OCI-LY7 (cell line): ENCODE measurements around the gene SELENOS. TPM values are rescaled to one million over a fixed set of nuclear protein-coding genes. Genes with fewer than 3 reads are reported as not detected.

Source experiments
- BruUV-seq: library from RNA; stranded (reverse); fragments of 400-500 nt; replicated peaks from 2 replicates; lab custom pipeline; 2021; lab: Mats Ljungman, UMichigan
- CTCF ChIA-PET: fragments of 300-600 bp; sonication (Branson Sonifier 250); formaldehyde crosslinking; loops from one replicate; lab custom pipeline; 2022; ENCODE audit warnings: antibody characterized with exemption; ENCODE audit not compliant: unreplicated experiment; lab: Charles Lee
- POLR2A ChIA-PET: fragments of 300-600 bp; sonication (Branson Sonifier 250); formaldehyde crosslinking; loops from one replicate; lab custom pipeline; 2022; ENCODE audit warnings: antibody characterized with exemption; lab: Charles Lee
- DNase-seq: peaks from one replicate; pipeline ENCODE4 v3.0.0-alpha.2; 2015; ENCODE audit warnings: low spot score
- H2AFZ ChIP-seq: fragments of 200-600 bp; sonication (generic), shearing (Covaris generic); 2 replicates; pipeline ENCODE4 v1.6.1; 2014; ENCODE audit warnings: mild to moderate bottlenecking, antibody characterized with exemption, low read length, moderate library complexity
- H3K27ac ChIP-seq: fragments of 200-600 bp; sonication (generic); 2 replicates; pipeline ENCODE4 v1.5.1; 2014; ENCODE audit warnings: mixed run types, low read depth, mild to moderate bottlenecking, moderate library complexity, low read length, inconsistent platforms; ENCODE audit not compliant: poor library complexity, severe bottlenecking
- H3K36me3 ChIP-seq: fragments of 200-600 bp; sonication (generic); 2 replicates; pipeline ENCODE4 v1.6.1; 2014; ENCODE audit warnings: mild to moderate bottlenecking, antibody characterized with exemption, low read length, moderate library complexity, mixed read lengths; ENCODE audit not compliant: insufficient read depth
- H3K4me1 ChIP-seq: fragments of 200-600 bp; sonication (generic); 2 replicates; pipeline ENCODE4 v1.5.1; 2014; ENCODE audit warnings: mild to moderate bottlenecking, low read length; ENCODE audit not compliant: insufficient read depth, poor library complexity, severe bottlenecking
- H3K4me2 ChIP-seq: fragments of 200-600 bp; sonication (generic); 2 replicates; pipeline ENCODE4 v1.6.1; 2014; ENCODE audit warnings: mild to moderate bottlenecking, low read length
- H3K4me3 ChIP-seq: fragments of 200-600 bp; sonication (generic); 2 replicates; pipeline ENCODE4 v1.5.1; 2014; ENCODE audit warnings: mild to moderate bottlenecking, low read depth, low read length; ENCODE audit not compliant: poor library complexity, severe bottlenecking
- H3K79me2 ChIP-seq: fragments of 200-600 bp; sonication (generic); 2 replicates; pipeline ENCODE4 v1.6.1; 2016; ENCODE audit warnings: low read depth, mild to moderate bottlenecking, low read length, moderate library complexity, mixed read lengths; ENCODE audit not compliant: insufficient read depth
- H3K9me2 ChIP-seq: fragments of 200-600 bp; sonication (generic); 2 replicates; pipeline ENCODE4 v1.6.1; 2016; ENCODE audit warnings: mild to moderate bottlenecking, low read length, mixed read lengths; ENCODE audit not compliant: insufficient read depth
- H3K9me3 ChIP-seq: fragments of 200-600 bp; sonication (generic); 2 replicates; pipeline ENCODE4 v1.6.1; 2014; ENCODE audit warnings: mild to moderate bottlenecking, mixed run types, low read length, mixed read lengths
- H4K20me1 ChIP-seq: fragments of 200-600 bp; sonication (generic); 2 replicates; pipeline ENCODE4 v1.6.1; 2014; ENCODE audit warnings: mild to moderate bottlenecking, antibody characterized with exemption, low read length, moderate library complexity, mixed read lengths; ENCODE audit not compliant: insufficient read depth
- EZH2phosphoT487 ChIP-seq: fragments of 200-600 bp; sonication (generic); IDR thresholded peaks from 2 replicates; pipeline ENCODE4 v1.6.1; 2018; ENCODE audit warnings: low read depth, borderline replicate concordance, mild to moderate bottlenecking, mixed run types, antibody characterized with exemption, low read length, moderate library complexity, mixed read lengths
- intact Hi-C: fragments of 100-400 bp; cut with micrococcal nuclease; formaldehyde crosslinking; loops from one replicate; pipeline ENCODE4 v1.10.0; 2022; ENCODE audit not compliant: unreplicated experiment
- total RNA-seq, 2 experiments: library from RNA; depleted of rRNA in 1 of 2; stranded (reverse); fragments of >200 nt in 1 of 2; shearing (Covaris generic) in 1 of 2; gene quantifications; 2 replicates each; pipeline ENCODE4 v1.2.3, GENCODE V29; 2014 to 2022
- TF ChIP-seq, protein P1 (sequence below): fragments of 200-600 bp; sonication (generic); conservative IDR thresholded peaks from 2 replicates; pipeline ENCODE4 v1.5.1; 2014; ENCODE audit warnings: mild to moderate bottlenecking, antibody characterized with exemption, low read length, moderate library complexity, mixed read lengths

The SELENOS gene
- total RNA-seq, 2 experiments from 2014 or later = 29.1 to 36.1 TPM

DNA sequence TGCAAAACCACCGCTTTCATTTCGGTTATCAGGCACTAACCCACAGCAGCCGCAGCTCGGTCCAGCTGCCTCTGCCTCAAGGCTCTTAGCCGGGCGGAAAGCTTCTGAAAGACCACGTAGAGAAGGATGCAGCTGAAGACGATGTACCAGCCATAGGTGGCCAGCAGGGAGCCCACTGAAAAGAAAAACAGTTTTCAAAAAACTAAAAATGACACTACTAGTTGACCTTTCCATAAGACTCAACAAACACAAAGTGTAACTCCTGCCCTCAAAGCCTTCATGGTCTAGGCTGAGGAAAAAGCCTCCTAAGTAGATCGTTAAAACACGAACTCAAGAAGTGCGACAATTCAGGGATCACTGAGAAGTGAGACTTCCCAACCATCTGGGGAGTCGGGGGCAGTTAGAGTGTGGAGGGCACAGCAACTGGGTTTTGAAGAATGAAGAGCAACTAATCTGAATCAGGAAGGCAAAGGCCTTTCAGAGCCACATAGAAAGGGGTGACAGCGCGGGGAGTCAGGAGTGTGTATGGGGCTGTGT is 716 bp downstream of the SELENOS start:
- TSS peak; percentile 23 for BruUV-seq

DNA sequence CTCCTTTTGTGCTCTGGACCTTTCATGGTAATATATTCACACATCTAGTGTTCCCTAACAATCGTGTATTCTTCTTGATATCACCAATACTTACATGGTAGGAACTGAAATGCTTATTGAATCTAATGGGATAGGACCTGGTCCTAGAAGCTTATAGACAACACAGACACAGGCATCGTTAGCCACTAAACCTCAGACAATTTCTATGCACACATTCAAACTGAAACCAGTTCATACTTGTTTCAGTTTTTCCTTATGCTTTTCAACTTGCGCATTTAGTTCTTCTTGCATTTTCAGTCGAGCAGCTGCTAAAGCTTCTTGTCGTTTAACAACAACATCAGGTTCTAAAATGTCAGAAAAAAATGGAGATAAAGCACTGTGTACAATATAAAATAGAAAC is 2.3 kb downstream of the SELENOS start:
- H3K4me2 ChIP-seq = no peak overlapping the region
- peaks cover 67% of the 10 kb centered on the region for H3K36me3 ChIP-seq
- no peaks in the 10 kb centered on the region; the same call in 1 of the 2 replicates for H4K20me1 ChIP-seq
- no peak overlapping the region for H2AFZ ChIP-seq
- DNase-seq = no peak
- TF ChIP-seq EZH2phosphoT487 = no peak
- TF ChIP-seq, protein P1, sequence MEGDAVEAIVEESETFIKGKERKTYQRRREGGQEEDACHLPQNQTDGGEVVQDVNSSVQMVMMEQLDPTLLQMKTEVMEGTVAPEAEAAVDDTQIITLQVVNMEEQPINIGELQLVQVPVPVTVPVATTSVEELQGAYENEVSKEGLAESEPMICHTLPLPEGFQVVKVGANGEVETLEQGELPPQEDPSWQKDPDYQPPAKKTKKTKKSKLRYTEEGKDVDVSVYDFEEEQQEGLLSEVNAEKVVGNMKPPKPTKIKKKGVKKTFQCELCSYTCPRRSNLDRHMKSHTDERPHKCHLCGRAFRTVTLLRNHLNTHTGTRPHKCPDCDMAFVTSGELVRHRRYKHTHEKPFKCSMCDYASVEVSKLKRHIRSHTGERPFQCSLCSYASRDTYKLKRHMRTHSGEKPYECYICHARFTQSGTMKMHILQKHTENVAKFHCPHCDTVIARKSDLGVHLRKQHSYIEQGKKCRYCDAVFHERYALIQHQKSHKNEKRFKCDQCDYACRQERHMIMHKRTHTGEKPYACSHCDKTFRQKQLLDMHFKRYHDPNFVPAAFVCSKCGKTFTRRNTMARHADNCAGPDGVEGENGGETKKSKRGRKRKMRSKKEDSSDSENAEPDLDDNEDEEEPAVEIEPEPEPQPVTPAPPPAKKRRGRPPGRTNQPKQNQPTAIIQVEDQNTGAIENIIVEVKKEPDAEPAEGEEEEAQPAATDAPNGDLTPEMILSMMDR = no peak
- H3K9me3 ChIP-seq = no peaks in the 10 kb centered on the region
- ChIA-PET POLR2A (interaction anchor here (0.7 kb wide), 1 partner anchor 228 kb away, joined by 3 read pairs; no protein-coding TSS in a partner anchor), CTCF (no interaction called here)
- H3K9me2 ChIP-seq = no peaks in the 10 kb centered on the region
- no TSS peak for BruUV-seq
- intact Hi-C loops = no loop called here
- H3K27ac ChIP-seq = no peak overlapping the region
- no peak overlapping the region for H3K4me3 ChIP-seq
- H3K79me2 ChIP-seq = peaks cover 17% of the 10 kb centered on the region; the same call in 1 of the 2 replicates
- H3K4me1 ChIP-seq = peaks cover 14% of the 10 kb centered on the region

More for the DNA sequence above, 716 bp downstream of the SELENOS start:
- Histone ChIP-seq H3K79me2 (peaks cover 17% of the 10 kb centered on the region; the same call in 1 of the 2 replicates), H4K20me1 (no peaks in the 10 kb centered on the region; the same call in 1 of the 2 replicates), H3K9me3 (no peaks in the 10 kb centered on the region), H3K4me1 (peaks cover 14% of the 10 kb centered on the region), H3K4me3 (peak overlapping the region; percentile 98), H3K27ac (peak overlapping the region; percentile 38), H3K4me2 (peak overlapping the region; percentile 100), H3K9me2 (no peaks in the 10 kb centered on the region), H3K36me3 (peaks cover 69% of the 10 kb centered on the region), H2AFZ (peak overlapping the region; percentile 59; the same call in 1 of the 2 replicates)
- peak; percentile 52 for DNase-seq
- POLR2A ChIA-PET = interaction anchor here (0.6 to 1.0 kb wide), 3 partner anchors 9 to 18 kb away, joined by 3 to 5 read pairs (median 3); partner anchors contain the start of gene SNRPA1
- CTCF ChIA-PET = interaction anchor here (0.6 kb wide), 1 partner anchor 378 kb away, joined by 5 read pairs; no protein-coding TSS in a partner anchor
- TF ChIP-seq, protein P1 = peak; percentile 64
- no peak for TF ChIP-seq EZH2phosphoT487
- intact Hi-C loops = loop anchor here (1.0 to 2.0 kb wide), 2 partner anchors 16 to 376 kb away; partner anchors contain the start of gene TM2D3

DNA sequence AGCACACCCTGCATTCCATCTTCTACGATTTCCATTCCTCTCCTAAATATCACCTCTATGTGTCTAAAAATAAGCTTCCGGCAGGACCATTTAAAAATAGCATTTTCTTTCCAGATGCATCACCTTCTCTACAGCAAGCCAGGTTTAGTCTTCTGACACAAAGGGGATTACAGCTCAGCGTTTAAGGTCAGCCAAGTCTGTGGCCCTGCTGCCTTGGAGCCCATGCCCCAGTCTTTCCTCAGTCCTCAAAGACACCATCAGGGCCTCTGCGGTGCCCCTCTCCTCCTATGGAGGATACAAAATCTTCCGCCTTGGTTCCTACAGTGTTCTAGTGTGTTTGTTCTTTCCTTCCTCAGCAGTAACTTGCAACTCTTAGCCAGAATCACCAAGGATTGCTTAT is 3.8 kb downstream of the SELENOS start:
- Histone ChIP-seq H3K27ac (no peak overlapping the region), H3K36me3 (peaks cover 66% of the 10 kb centered on the region), H4K20me1 (no peaks in the 10 kb centered on the region; the same call in 1 of the 2 replicates), H3K9me2 (no peaks in the 10 kb centered on the region), H3K4me3 (no peak overlapping the region), H2AFZ (no peak overlapping the region), H3K4me1 (peaks cover 14% of the 10 kb centered on the region), H3K79me2 (peaks cover 17% of the 10 kb centered on the region; the same call in 1 of the 2 replicates), H3K9me3 (no peaks in the 10 kb centered on the region), H3K4me2 (no peak overlapping the region)
- intact Hi-C loops = no loop called here
- TF ChIP-seq, protein P1 = no peak
- TF ChIP-seq EZH2phosphoT487 = no peak
- BruUV-seq = no TSS peak
- POLR2A ChIA-PET = interaction anchor here (0.8 to 1.2 kb wide), 3 partner anchors 12 to 183 kb away, joined by 3 to 4 read pairs (median 4); no protein-coding TSS in a partner anchor
- DNase-seq = no peak
- CTCF ChIA-PET = no interaction called here
